ENCODE results near the gene FGF23. TPM values are rescaled to one million over a fixed set of nuclear protein-coding genes. Genes with fewer than 3 reads are reported as not detected.
"Not testable (repeated sequence)": the region's sequence is repeated elsewhere in the genome, so short reads cannot be mapped to it uniquely, and the experiment has no call there.

FGF23 gene
- total RNA-seq, 1 donor from 2014 or later: not detected

- no peak overlapping the region for H3K4me3 ChIP-seq (ENCODE audit: low read depth, low read length)
- DNase-seq (ENCODE audit: low read depth): no peak
- TF ChIP-seq CTCF (conservative IDR thresholded peaks at IDR 0.05; ENCODE audit: low read depth, low read length): no peak
These were observed 38.4 kb upstream of the FGF23 start for GRCh38 chr12:4417936-4418335.

- no peak for DNase-seq (ENCODE audit: low read depth)
- no peak overlapping the region for H3K4me3 ChIP-seq (ENCODE audit: low read depth, low read length)
- TF ChIP-seq CTCF (conservative IDR thresholded peaks at IDR 0.05; ENCODE audit: low read depth, low read length): no peak
These were observed 37.9 kb upstream of the FGF23 start for GRCh38 chr12:4417455-4417854.

GRCh38 chr12:4416276-4416675, 36.8 kb upstream of the FGF23 start:
- no peak overlapping the region for H3K4me3 ChIP-seq (ENCODE audit: low read depth, low read length)
- no peak for DNase-seq (ENCODE audit: low read depth)
- TF ChIP-seq CTCF (conservative IDR thresholded peaks at IDR 0.05; ENCODE audit: low read depth, low read length): no peak

GRCh38 chr12:4412465-4412864, 33.0 kb upstream of the FGF23 start:
- no peak for DNase-seq (ENCODE audit: low read depth)
- H3K4me3 ChIP-seq (ENCODE audit: low read depth, low read length): no peak overlapping the region
- TF ChIP-seq CTCF (conservative IDR thresholded peaks at IDR 0.05; ENCODE audit: low read depth, low read length): no peak

GRCh38 chr12:4412056-4412455, 32.5 kb upstream of the FGF23 start:
- no peak for TF ChIP-seq CTCF (conservative IDR thresholded peaks at IDR 0.05; ENCODE audit: low read depth, low read length)
- H3K4me3 ChIP-seq (ENCODE audit: low read depth, low read length): no peak overlapping the region
- no peak for DNase-seq (ENCODE audit: low read depth)

GRCh38 chr12:4407136-4407535, 27.6 kb upstream of the FGF23 start:
- H3K4me3 ChIP-seq (ENCODE audit: low read depth, low read length): no peak overlapping the region
- TF ChIP-seq CTCF (conservative IDR thresholded peaks at IDR 0.05; ENCODE audit: low read depth, low read length): no peak
- no peak for DNase-seq (ENCODE audit: low read depth)

GRCh38 chr12:4404877-4405637, 25.5 kb upstream of the FGF23 start:
- not testable (repeated sequence) for DNase-seq (ENCODE audit: low read depth); H3K4me3 ChIP-seq (ENCODE audit: low read depth, low read length)
